ENCODE data around the gene CASP9.
"Not testable (repeated sequence)": the region's sequence is repeated elsewhere in the genome, so short reads cannot be mapped to it uniquely, and the experiment has no call there.

Gene CASP9

DNA sequence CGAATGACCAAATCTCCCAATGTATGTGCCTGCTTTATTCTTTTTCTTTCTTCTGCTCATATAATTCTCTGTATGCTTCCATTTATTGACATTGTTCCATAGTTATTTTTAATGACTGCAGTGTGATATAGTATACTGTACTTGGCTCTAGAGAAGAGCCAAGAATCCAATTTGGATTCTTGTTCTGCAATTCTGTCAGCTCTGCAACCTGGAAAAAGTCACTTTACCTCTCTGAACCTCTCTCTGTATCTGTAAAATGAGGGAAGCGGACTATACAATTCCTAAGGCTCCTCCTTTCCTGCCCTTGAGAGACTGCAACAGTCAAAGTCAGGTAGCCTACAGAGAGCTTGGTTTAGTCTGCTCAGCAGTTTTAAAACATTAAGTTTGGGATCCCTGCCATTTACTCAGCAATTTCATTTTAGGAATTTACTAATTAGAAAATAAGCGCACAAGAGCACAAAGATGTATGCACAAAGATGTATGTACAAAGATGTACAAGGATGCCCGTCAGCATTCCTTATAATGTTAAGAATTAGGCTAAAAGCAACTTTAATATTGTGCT is 17.3 kb upstream of the CASP9 start:
- no peaks in the 10 kb centered on the region for H3K4me1 ChIP-seq (ENCODE audit: insufficient read depth, low read length)
- H3K36me3 ChIP-seq (ENCODE audit: insufficient read depth, low read length): peaks cover 11% of the 10 kb centered on the region
- H3K9me3 ChIP-seq (ENCODE audit: control insufficient read depth, insufficient read depth, low read length): no peaks in the 10 kb centered on the region
- no peak overlapping the region for H3K9ac ChIP-seq (ENCODE audit: low read depth, low read length)

DNA sequence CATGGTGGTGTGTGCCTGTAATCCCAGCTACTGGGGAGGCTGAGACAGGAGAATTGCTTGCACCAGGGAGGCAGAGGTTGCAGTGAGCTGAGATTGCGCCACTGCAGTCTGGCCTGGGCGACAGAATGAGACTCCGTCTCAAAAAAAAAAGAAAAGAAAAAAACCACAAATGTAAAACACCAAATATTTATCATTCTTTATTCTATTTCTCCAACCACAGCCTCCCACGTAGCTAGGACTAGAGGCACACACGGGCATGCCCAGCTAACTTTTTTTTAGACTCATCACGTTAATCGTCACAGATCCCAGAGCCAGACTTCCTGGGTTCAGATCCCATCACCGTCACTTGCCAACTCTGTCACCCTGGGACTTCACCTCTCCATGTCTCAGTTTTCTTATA is 16.2 kb upstream of the CASP9 start:
- Histone ChIP-seq H3K36me3 (ENCODE audit: insufficient read depth, low read length) (peaks cover 7% of the 10 kb centered on the region), H3K9ac (ENCODE audit: low read depth, low read length) (no peak overlapping the region), H3K4me1 (ENCODE audit: insufficient read depth, low read length) (no peaks in the 10 kb centered on the region), H3K9me3 (ENCODE audit: control insufficient read depth, insufficient read depth, low read length) (no peaks in the 10 kb centered on the region)

DNA sequence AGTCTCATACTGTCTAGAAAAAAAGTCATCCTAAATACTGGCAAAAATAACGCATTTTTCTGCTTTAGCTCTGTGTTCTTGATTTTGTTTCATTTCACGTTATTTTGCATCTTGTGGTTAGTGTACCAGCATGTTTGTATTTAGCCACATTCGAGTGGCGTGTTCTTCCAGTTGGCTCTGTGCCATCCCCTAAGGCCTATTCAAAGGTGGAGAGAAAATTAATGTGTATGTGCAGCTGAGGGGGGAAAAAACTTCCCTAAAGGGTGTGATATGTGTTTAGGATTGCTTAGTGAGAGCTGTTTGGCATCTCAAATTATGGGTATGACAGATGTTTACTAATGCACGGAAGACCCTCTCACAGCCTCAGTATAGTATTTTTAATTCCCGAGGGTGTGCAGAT is 14.8 kb upstream of the CASP9 start:
- H3K36me3 ChIP-seq (ENCODE audit: insufficient read depth, low read length): peaks cover 7% of the 10 kb centered on the region
- H3K9ac ChIP-seq (ENCODE audit: low read depth, low read length): no peak overlapping the region
- no peaks in the 10 kb centered on the region for H3K9me3 ChIP-seq (ENCODE audit: control insufficient read depth, insufficient read depth, low read length)
- no peaks in the 10 kb centered on the region for H3K4me1 ChIP-seq (ENCODE audit: insufficient read depth, low read length)

GRCh38 chr1:15531682-15532081 is 7.7 kb upstream of the CASP9 start:
- Histone ChIP-seq H3K4me1 (ENCODE audit: insufficient read depth, low read length) (no peaks in the 10 kb centered on the region), H3K9ac (ENCODE audit: low read depth, low read length) (no peak overlapping the region), H3K9me3 (ENCODE audit: control insufficient read depth, insufficient read depth, low read length) (no peaks in the 10 kb centered on the region), H3K36me3 (ENCODE audit: insufficient read depth, low read length) (no peaks in the 10 kb centered on the region)

- Histone ChIP-seq H3K9me3 (ENCODE audit: control insufficient read depth, insufficient read depth, low read length) (no peaks in the 10 kb centered on the region), H3K9ac (ENCODE audit: low read depth, low read length) (no peak overlapping the region), H3K4me1 (ENCODE audit: insufficient read depth, low read length) (no peaks in the 10 kb centered on the region), H3K36me3 (ENCODE audit: insufficient read depth, low read length) (no peaks in the 10 kb centered on the region)
Measured at GRCh38 chr1:15531003-15531402, 7.0 kb upstream of the CASP9 start.

DNA sequence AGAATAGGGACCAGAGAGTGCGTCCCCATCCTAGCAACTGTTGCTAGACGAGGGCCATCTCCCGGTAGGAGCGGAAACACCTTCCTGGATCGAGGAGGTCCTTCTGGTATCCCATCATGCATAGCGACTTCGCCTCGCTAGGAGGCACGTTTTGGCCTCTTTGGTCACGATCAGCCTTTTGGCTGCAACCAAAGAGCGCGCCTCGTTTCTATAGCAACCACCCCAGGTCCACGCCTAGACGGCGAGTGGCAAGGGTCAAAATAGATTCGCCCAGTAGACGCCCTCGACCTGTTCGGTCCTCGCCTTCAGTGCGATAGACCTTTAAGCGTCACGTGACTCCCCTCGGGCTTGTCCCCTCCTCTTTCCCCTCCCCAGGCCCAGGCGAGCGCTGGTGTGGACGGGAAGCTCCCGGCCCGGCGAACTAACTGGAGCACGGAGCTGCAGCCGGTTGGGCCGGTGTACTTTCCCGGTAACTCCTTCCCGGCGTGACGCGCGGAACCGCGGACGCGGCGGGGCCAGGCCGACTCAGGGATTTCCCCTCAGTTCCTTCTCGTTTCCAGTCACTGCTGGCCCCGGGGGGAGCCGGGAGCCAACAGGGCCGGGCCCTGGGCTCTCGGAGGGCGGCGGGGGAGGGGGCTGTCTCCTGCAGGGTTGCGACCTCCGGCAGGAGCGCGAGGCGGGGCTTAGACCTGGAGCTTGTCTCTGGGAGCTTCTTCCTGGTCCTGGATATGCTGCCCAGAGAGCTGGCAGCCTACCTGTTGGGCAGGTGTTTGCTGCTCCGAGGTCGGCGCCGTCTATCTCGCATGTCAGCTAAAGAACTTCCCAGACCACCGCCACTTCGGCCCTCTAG is 2.7 kb upstream of the CASP9 start, which contains the start of gene DNAJC16:
Gene DNAJC16, plus strand, starts transcription at position 359 of the 850 bp plus-strand sequence. CDS start 2,258 bp downstream, outside the sequence.
- peak within 1 kb of the TSS; percentile 70 for H3K9ac ChIP-seq (ENCODE audit: low read depth, low read length)
- H3K9me3 ChIP-seq (ENCODE audit: control insufficient read depth, insufficient read depth, low read length): no peaks in the 10 kb centered on the region
- no peaks in the 10 kb centered on the region for H3K4me1 ChIP-seq (ENCODE audit: insufficient read depth, low read length)
- no peaks in the 10 kb centered on the region for H3K36me3 ChIP-seq (ENCODE audit: insufficient read depth, low read length)

DNA sequence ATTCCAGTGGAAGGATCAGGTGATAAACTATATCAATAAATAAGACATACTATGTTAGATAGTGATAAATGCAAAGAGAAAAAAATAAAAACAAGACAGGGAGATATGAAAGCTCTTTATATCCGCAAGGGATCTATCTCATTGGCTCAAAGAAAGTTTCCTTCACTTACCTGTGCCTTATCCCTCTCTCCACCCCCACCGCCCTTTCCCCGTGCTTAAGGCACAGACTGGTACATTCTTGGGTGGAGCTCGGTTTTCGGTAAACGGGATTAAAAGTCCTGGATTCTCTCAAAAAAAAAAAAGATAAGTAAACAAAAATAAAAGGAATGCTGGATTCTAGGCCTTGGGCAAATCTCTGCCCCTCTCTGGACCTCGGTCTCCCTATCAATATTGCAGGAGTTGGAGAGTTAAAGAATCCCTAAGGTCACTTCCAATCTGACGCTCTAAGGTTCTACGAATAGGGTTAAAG is 2.0 kb upstream of the CASP9 start:
- Histone ChIP-seq H3K36me3 (ENCODE audit: insufficient read depth, low read length) (no peaks in the 10 kb centered on the region), H3K9me3 (ENCODE audit: control insufficient read depth, insufficient read depth, low read length) (no peaks in the 10 kb centered on the region), H3K4me1 (ENCODE audit: insufficient read depth, low read length) (no peaks in the 10 kb centered on the region), H3K9ac (ENCODE audit: low read depth, low read length) (peak overlapping the region; percentile 67; the same call in 1 of the 2 replicates)

GRCh38 chr1:15525050-15526020 is 1.3 kb upstream of the CASP9 start:
- H3K9me3 ChIP-seq (ENCODE audit: control insufficient read depth, insufficient read depth, low read length): no peaks in the 10 kb centered on the region
- no peaks in the 10 kb centered on the region for H3K36me3 ChIP-seq (ENCODE audit: insufficient read depth, low read length)
- H3K4me1 ChIP-seq (ENCODE audit: insufficient read depth, low read length): no peaks in the 10 kb centered on the region
- H3K9ac ChIP-seq (ENCODE audit: low read depth, low read length): peak overlapping the region; percentile 67; the same call in 1 of the 2 replicates

GRCh38 chr1:15524283-15525049 is 451 bp upstream of the CASP9 start:
- H3K9me3 ChIP-seq (ENCODE audit: control insufficient read depth, insufficient read depth, low read length): no peaks in the 10 kb centered on the region
- peak overlapping the region; percentile 93 for H3K9ac ChIP-seq (ENCODE audit: low read depth, low read length)
- no peaks in the 10 kb centered on the region for H3K4me1 ChIP-seq (ENCODE audit: insufficient read depth, low read length)
- H3K36me3 ChIP-seq (ENCODE audit: insufficient read depth, low read length): no peaks in the 10 kb centered on the region

DNA sequence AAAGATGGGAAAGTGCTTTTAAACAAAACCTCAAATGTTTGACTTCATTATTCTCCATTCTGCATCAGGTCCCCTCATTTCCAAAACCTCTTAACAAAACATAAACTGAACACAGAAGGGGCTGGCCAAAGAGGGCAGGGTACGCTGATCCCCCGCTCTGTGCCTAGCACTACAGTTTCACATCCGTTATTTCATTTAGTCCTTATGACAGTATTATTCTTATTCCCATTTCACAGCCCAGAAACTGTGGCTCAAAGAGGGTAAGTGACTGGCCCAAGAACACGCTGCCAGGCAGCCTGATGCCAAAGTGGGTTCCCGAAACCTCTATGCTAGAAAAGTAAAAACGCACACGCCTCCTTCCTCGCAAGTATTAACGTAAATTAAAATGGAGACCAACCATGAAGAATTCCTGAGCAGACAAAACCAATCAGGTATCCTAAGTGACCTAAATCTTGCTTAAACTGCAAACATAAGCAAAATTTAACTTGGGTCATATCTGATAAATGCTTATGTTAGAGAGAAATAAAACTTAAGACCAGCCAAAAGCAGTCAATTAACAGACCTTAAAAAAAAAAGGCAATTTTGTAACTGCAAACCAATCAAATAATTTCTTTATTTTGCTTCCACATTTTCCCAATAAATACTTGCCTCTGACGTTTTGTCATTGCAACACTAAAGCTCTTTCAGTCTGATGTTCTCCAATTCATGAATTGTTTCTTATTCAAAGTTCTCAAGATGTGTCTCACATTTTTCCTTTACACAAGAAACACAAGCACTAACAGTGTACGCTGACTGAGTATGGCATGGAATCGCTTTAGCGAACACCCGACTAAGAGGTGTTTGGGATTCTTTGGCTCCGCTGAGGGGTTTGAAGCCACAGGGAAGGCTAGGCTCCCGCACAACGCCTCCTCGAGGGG is 653 bp downstream of the CASP9 start:
- Histone ChIP-seq H3K4me1 (ENCODE audit: insufficient read depth, low read length) (no peaks in the 10 kb centered on the region), H3K36me3 (ENCODE audit: insufficient read depth, low read length) (no peaks in the 10 kb centered on the region), H3K9me3 (ENCODE audit: control insufficient read depth, insufficient read depth, low read length) (no peaks in the 10 kb centered on the region), H3K9ac (ENCODE audit: low read depth, low read length) (peak overlapping the region; percentile 72)

- Histone ChIP-seq H3K9me3 (ENCODE audit: control insufficient read depth, insufficient read depth, low read length) (no peaks in the 10 kb centered on the region), H3K9ac (ENCODE audit: low read depth, low read length) (no peak overlapping the region), H3K4me1 (ENCODE audit: insufficient read depth, low read length) (no peaks in the 10 kb centered on the region), H3K36me3 (ENCODE audit: insufficient read depth, low read length) (no peaks in the 10 kb centered on the region)
Measured at GRCh38 chr1:15522551-15522950, 1.5 kb downstream of the CASP9 start.

DNA sequence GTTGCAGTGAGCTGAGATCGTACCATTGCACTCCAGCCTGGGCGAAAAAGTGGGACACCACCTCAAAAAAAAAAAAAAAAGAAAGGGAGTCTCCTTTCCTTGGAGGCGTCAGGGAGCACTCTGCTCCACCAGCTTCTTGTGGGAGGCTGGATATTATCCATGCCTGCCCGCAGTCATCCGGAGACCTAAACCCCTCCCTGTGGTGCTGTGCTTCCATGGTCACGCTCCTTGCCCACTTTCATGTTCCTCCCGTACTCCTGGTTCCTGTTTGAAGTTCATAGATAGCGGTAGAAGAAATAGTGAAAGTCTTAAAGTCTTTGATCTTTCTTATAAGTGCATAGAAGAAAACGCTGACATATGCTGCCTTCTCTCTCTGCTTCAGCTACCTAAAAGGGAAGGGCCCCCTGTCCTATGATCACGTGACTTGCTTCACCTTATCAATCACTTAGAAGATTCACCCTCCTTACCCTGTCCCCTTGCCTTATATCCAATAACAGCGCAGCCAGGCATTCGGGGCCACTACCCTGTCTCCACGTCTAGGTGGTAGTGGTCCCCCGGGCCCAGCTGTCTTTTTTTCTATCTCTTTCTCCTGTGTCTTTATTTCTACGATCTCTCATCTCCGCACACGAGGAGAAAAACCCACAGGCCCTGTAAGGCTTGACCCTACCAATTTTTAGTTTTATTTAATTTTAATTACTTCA is 2.7 kb downstream of the CASP9 start:
- not testable (repeated sequence) for H3K9me3 ChIP-seq (ENCODE audit: control insufficient read depth, insufficient read depth, low read length); H3K9ac ChIP-seq (ENCODE audit: low read depth, low read length); H3K36me3 ChIP-seq (ENCODE audit: insufficient read depth, low read length); H3K4me1 ChIP-seq (ENCODE audit: insufficient read depth, low read length)
